Measurements from ENCODE around the gene CDH8.
"Not testable (repeated sequence)": the region's sequence is repeated elsewhere in the genome, so short reads cannot be mapped to it uniquely, and the experiment has no call there.

CDH8 gene

DNA sequence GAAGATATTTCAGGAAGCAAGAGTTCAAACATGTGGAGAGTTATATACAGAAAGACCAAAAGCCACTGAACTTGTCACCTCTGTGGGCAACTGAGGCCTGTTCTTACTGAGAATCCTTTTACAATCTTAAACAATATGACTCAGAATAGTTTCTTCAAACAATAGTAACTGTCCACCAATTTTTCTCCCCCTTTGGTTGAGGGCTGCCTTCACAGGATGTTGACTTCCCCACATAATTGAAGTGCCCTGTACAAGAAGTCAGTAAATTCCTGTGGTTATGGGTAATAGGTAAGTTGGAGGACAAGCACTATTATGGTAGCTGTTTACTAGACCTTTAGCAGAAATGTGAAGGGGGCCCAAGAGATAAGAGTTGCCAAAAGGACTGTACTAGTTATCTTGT is 215.8 kb downstream of the CDH8 start:
- DNase-seq (ENCODE audit: low read depth) = peak; percentile 52
- TF ChIP-seq, protein P1, sequence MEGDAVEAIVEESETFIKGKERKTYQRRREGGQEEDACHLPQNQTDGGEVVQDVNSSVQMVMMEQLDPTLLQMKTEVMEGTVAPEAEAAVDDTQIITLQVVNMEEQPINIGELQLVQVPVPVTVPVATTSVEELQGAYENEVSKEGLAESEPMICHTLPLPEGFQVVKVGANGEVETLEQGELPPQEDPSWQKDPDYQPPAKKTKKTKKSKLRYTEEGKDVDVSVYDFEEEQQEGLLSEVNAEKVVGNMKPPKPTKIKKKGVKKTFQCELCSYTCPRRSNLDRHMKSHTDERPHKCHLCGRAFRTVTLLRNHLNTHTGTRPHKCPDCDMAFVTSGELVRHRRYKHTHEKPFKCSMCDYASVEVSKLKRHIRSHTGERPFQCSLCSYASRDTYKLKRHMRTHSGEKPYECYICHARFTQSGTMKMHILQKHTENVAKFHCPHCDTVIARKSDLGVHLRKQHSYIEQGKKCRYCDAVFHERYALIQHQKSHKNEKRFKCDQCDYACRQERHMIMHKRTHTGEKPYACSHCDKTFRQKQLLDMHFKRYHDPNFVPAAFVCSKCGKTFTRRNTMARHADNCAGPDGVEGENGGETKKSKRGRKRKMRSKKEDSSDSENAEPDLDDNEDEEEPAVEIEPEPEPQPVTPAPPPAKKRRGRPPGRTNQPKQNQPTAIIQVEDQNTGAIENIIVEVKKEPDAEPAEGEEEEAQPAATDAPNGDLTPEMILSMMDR (conservative IDR thresholded peaks at IDR 0.05; ENCODE audit: low read depth, low read length) = no peak
- H3K4me3 ChIP-seq (ENCODE audit: low read depth, low read length) = no peak overlapping the region

DNA sequence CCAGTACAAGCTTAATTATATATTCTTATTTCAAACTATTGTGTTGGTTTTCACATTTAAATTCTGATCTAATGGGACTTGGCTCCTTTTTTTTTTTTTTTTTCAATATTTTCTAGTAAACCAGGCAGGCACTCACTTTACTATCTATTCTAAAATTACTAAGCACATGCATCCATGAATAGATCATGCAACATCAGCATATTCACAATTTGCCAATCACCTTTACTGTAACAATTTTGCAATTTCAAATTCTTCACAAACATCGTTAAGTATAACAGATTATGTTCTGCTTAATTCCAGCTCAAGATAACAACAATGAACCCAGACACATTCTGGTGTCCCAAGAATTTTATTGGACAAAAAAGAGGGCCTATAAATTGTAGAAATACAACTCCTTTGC is 217.4 kb downstream of the CDH8 start:
- H3K4me3 ChIP-seq (ENCODE audit: low read depth, low read length) = no peak overlapping the region
- TF ChIP-seq, protein P1 (conservative IDR thresholded peaks at IDR 0.05; ENCODE audit: low read depth, low read length) = no peak
- no peak for DNase-seq (ENCODE audit: low read depth)

DNA sequence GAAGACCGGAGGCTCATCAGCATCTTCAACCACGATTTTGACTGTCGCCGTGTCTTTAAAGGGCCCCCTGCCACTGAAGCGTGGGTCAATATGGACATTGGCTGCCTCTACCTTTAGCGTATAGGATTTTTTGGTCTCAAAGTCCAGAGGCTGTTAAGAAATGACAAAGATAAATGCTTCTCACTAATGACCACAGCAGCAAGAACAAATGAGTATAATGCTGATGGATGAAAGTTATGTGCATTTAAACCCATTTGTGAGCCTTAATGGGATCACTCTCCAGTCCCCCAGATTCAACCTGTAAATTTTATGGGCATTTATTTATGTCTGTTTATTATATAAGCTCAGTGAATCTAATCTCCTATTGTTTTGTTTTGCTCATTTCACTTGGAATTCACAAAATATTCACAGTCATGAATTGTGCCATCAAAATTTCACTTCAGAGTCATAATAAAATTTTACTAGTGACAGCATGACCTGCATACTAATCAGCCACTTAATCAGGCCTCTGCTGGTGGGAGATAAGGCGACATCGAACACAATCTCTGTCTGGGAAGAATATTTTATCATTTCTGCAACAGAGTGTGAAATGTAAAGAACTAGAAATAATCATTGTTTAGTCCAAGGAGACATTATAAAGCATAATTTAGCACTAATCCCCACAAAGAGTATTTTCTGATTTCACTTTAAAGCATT is 218.5 kb downstream of the CDH8 start:
- no peak overlapping the region for H3K4me3 ChIP-seq (ENCODE audit: low read depth, low read length)
- no peak for DNase-seq (ENCODE audit: low read depth)
- TF ChIP-seq, protein P1 (conservative IDR thresholded peaks at IDR 0.05; ENCODE audit: low read depth, low read length) = no peak

DNA sequence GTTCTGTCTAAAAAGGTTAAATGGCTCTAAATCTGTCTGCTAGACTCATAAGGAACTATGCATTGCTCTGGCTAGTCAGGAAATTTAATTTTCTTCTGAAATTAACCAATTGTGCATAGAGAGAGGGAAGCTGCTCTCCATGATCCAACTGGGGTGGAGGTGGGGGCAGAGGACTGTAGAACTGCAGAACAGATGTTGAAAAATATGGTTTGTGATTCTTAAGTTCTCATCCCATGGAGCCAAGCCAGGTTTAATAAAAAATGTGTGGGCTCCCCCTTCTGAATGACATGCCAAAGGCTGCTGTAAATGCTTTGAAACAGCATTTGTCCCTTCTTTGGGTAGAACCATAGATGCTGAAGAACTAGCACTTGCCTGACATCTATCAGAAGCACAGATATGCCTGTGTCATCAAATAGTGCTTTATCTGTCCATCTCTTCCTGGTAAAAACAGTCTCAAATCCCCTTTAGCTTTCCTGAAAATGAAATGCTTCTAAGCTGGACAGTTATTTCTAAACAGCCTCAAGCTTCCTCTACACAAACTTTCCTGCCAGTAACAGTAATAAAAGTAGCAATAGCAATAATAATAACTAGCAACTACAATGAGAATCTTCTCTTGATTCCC is 221.4 kb downstream of the CDH8 start:
- TF ChIP-seq, protein P1 (conservative IDR thresholded peaks at IDR 0.05; ENCODE audit: low read depth, low read length) = peak; percentile 1
- no peak overlapping the region for H3K4me3 ChIP-seq (ENCODE audit: low read depth, low read length)
- DNase-seq (ENCODE audit: low read depth) = peak; percentile 30

DNA sequence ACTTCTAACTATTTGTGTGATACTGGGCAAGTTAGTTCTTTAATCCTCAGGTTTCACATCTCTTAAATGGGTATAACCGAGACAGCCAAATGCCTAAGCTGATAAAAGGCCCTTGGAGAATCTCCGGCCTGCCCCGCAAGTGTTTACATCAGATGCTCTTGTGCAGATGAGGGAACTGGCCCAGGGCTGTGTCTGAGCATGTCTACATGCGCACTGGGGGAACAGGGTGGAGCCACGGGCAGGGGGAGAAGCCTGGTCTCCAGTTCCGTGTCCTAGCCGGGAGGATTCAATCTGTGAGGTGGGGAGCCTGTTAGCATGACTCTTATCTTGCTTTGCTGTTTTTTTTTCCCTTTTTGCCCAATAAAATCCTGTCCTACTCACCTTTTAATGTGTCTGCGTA is 222.9 kb downstream of the CDH8 start:
- H3K4me3 ChIP-seq (ENCODE audit: low read depth, low read length) = no peak overlapping the region
- TF ChIP-seq, protein P1 (conservative IDR thresholded peaks at IDR 0.05; ENCODE audit: low read depth, low read length) = no peak
- DNase-seq (ENCODE audit: low read depth) = no peak

DNA sequence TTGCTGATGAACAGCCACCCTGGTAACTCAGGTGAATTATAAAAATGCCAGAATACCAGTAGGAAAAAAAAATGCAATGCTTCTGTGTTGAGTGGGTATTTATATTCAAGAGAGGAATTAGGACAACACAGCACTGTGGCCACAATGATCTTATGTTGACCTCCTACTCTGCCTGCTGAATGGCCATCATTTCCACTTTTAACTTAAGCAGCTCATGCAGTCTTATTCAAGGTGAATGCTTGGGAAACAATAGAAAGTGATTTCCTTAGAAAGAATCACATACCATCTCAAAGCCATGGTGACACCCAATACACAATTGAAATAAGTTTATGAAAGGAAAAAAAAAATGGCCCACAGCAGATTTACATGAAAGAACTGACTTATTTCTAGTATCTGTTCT is 224.0 kb downstream of the CDH8 start:
- DNase-seq (ENCODE audit: low read depth) = no peak
- TF ChIP-seq, protein P1 (conservative IDR thresholded peaks at IDR 0.05; ENCODE audit: low read depth, low read length) = no peak
- H3K4me3 ChIP-seq (ENCODE audit: low read depth, low read length) = no peak overlapping the region

DNA sequence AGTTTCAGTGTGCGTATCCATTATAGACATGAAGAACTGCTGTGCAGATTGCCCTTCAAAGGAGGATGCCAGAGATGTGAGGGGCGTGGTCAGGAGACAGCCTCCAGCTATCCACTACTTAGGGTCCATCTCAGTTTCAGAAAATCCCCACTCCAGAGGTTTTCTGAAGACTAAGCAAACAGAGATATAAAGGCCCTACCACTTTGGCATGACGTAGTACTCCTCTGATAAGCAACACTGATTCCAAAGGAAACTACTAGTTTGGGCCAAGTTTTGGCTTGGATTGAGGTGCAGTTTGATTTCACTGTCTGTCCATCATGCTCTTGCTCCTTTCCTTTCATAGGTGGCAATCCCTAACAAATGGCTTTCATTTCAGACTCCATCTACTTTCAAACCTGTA is 228.7 kb downstream of the CDH8 start:
- DNase-seq (ENCODE audit: low read depth) = no peak
- TF ChIP-seq, protein P1 (conservative IDR thresholded peaks at IDR 0.05; ENCODE audit: low read depth, low read length) = no peak

DNA sequence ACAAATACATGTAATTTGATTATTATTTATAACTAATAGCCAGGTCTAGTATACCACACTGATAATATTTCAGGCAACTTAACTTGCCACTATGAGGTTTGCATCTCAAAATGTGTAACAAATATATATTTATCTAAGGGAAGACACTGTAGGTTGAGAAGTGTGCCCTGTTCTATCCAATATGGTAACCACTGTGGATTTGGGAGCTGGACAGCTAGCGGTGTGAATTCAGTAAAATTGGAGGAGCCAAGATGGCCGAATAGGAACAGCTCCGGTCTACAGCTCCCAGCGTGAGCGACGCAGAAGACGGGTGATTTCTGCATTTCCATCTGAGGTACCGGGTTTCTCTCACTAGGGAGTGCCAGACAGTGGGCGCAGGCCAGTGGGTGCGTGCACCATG is 235.0 kb downstream of the CDH8 start:
- not testable (repeated sequence) for H3K4me3 ChIP-seq (ENCODE audit: low read depth, low read length); DNase-seq (ENCODE audit: low read depth)

More for the DNA sequence above, 228.7 kb downstream of the CDH8 start:
- no peak overlapping the region for H3K4me3 ChIP-seq (ENCODE audit: low read depth, low read length)
